HG03064 (cell line): Measurements from ENCODE around the gene TSEN2.
"Not testable (repeated sequence)": the region's sequence is repeated elsewhere in the genome, so short reads cannot be mapped to it uniquely, and the experiment has no call there.

Experiments
- ATAC-seq: cut with Tn5 transposase; IDR thresholded peaks from one replicate; pipeline ENCODE4 v1.9.1; 2021; ENCODE audit warnings: low read depth; ENCODE audit not compliant: unreplicated experiment

Gene TSEN2

DNA sequence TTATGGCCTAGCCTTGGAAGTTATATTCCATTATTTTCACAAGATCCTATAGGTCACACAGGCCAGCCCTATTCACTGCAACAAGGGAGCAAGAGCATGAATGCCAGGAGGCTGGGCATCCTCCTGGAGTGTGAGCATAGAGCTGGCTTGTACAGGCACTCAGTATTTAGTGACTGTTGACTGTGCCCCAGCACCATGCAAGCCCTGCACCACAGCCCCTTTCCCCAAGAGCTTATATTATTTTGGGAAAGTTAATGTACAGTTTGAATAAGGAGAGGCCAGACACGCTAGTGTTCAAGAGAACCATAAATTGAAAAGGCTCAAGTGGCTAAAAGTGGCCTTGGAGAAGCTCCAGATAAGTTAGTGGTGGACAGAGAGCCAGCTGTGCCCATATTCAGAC lies 32.3 kb upstream of the TSEN2 start:
- no peak for ATAC-seq

- ATAC-seq: no peak
Measured at GRCh38 chr3:12452361-12453330, 31.6 kb upstream of the TSEN2 start.

GRCh38 chr3:12454076-12454815 lies 30.0 kb upstream of the TSEN2 start:
- no peak for ATAC-seq

- no peak for ATAC-seq
Measured at GRCh38 chr3:12454816-12455121, 29.5 kb upstream of the TSEN2 start.

DNA sequence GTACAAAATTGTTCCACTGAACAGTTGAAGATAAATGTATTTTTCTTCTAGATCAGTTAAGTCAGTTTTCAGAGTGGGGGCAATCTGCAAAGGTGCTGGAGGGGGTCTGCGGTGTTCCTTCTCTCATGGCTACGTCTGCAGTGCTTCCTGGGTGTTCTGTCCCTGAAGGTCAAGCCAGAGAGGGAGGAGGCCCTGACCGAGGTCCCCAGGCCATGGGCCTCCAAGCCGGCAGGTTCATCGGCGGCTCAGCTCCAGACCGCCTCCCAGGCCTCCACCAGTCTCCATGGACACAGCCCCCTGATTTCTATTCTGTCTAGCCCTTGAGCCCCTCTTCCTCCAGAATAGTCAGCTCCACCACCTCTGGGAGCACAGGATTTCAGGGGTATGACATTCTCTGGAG lies 28.5 kb upstream of the TSEN2 start:
- no peak for ATAC-seq

- ATAC-seq: no peak
Measured at GRCh38 chr3:12456441-12456840, 27.8 kb upstream of the TSEN2 start.

- ATAC-seq: not testable (repeated sequence)
Measured at GRCh38 chr3:12457380-12457779, 26.9 kb upstream of the TSEN2 start.

- ATAC-seq: no peak
Measured at GRCh38 chr3:12458901-12459300, 25.4 kb upstream of the TSEN2 start.

DNA sequence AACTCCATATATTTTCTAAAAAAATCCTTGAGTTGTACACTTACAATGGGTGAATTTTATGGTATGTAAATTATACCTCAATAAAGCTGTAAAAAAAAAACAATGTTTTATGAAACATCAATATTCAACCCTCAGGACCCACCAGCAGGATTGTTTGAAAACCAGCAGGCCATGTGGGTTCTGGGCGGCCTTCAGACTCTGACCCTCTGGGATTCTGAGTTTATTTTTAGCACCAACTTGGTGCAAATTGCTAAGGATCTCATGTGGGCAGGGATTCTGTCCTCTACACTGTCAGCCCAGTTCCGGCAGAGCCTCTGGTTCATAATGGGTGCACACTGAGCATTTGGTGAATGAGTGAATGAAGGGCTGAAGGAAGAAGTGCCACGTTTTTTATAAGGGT lies 24.2 kb upstream of the TSEN2 start:
- no peak for ATAC-seq

GRCh38 chr3:12461097-12461649 lies 23.1 kb upstream of the TSEN2 start:
- no peak for ATAC-seq

DNA sequence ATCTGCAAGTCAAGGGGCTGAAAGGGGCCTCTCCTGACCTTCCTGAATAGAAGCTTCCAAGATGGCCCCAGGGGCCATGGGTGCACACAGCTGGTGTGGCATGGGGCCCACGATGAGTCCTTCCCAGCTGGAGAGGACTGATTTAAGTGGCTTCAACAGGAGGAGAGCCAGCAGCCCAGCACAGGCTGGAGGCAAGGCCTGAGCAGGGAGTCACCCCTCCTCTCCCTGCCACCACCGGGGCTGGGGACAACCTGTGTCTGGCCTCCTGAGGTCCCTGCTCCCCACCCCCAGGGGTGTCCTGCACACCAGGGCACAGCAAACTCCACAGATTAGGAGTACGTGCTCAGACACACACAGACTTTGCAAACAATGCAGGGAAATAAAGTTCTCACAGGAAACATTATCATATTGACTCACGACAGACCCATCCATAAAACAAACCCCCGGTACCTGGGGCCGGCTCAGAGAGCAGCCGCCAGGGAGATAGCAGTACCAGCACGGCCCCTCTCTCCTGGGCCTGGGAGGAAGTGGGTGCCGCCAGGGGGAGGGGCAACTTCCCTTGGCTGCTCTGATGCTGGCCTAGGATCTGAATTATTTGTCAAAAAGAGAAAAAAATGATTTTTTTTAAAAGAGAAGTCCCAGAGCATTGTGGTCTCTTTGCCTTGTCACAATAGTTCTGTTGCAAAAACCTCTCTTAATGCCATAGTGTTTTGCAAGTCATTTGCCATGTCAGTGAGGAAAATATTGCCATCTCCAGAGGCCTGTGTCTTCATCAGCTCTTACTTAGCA lies 21.9 kb upstream of the TSEN2 start:
- no peak for ATAC-seq

GRCh38 chr3:12463686-12464085 lies 20.6 kb upstream of the TSEN2 start:
- ATAC-seq: no peak

DNA sequence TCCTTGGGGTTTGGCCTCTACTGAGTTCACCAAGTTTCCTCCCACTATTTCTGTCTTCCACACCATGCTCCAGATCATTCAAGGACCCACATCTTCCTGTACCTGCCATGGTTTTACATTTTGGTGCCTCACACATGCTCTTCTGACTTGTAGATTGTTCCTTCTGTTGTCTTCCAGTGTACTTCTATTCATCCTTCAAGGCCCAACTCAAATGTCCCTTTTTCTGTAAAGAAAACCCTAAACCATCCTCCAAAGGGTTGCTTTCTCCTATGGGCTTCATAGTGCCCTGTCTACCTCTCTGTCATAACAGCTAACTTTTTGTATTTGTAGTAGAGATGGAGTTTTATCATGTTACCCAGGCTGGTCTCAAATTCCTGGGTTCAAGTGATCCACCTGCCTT lies 20.1 kb upstream of the TSEN2 start:
- ATAC-seq: no peak

- no peak for ATAC-seq
Measured at GRCh38 chr3:12465151-12465835, 19.0 kb upstream of the TSEN2 start.

DNA sequence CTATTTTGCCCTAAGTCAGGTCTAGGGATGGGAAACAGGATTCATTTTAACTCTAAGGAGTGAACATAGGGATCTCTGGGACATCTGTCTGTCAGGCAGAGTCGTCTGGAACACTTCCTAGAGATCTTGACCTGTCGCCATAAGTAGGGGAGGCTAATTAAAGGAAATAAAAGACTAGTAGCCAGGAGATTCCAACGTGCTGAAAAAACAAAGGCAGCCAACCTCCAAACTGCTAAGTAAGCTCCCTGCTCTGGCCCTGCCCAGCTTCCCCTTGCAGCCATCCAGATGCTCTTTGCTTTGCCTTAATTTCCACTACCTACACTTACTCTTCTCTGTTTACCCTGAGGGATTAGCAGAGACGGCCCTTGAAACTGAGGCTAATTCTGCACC lies 18.4 kb upstream of the TSEN2 start:
- no peak for ATAC-seq

- no peak for ATAC-seq
Measured at GRCh38 chr3:12467746-12468145, 16.5 kb upstream of the TSEN2 start.

DNA sequence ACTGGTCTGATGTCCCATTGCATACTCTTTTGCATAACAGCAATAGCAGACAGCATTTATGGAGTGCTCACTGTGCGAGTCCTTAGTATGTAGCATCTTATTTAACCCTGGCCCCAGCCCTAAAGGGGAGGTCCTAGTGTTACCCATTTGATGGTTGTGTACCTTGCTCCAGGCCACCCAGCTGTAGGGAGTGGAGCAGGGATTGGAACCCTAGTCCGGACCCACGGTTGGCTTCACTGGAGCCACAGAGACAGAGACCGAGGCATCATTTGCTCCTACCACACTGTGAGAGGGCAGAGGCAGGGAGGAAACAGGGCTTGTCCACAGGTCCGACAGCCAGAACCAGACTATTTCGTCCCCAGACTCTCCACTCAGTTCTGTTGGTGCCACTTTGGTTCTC lies 16.0 kb upstream of the TSEN2 start:
- no peak for ATAC-seq

GRCh38 chr3:12468757-12469156 lies 15.5 kb upstream of the TSEN2 start:
- no peak for ATAC-seq

GRCh38 chr3:12469222-12469621 lies 15.1 kb upstream of the TSEN2 start:
- ATAC-seq: not testable (repeated sequence)

GRCh38 chr3:12470111-12470510 lies 14.2 kb upstream of the TSEN2 start:
- ATAC-seq: no peak
